Esophagus muscularis mucosa (tissue), 4 donors: Measurements from ENCODE around the gene CEP95. TPM values are rescaled to one million over a fixed set of nuclear protein-coding genes. Genes with fewer than 3 reads are reported as not detected.
"Not testable (repeated sequence)": the region's sequence is repeated elsewhere in the genome, so short reads cannot be mapped to it uniquely, and the experiment has no call there.

Source experiments
- DNase-seq: peaks from one replicate; pipeline ENCODE4 v3.0.0-alpha.2; 2017; ENCODE audit errors: extremely low spot score
- H3K27ac ChIP-seq, 4 donors: fragments of 200-600 bp; sonication (generic); replicated peaks in 1 of 4; 1 replicate in 3 of 4; 2 replicates in 1 of 4; pipeline ENCODE4 v1.5.1; 2016 to 2019; ENCODE audit warnings: mild to moderate bottlenecking in 1 of 4
- H3K27me3 ChIP-seq, 4 donors: fragments of 200-600 bp; sonication (generic); one replicate each; pipeline versions ENCODE4 v1.5.1 to v1.6.0; 2016 to 2019
- H3K36me3 ChIP-seq, 4 donors: fragments of 200-600 bp; sonication (generic); one replicate each; pipeline ENCODE4 v1.5.1; 2016 to 2019
- H3K4me1 ChIP-seq, 4 donors: fragments of 200-600 bp; sonication (generic); one replicate each; pipeline ENCODE4 v1.5.1; 2016 to 2019
- H3K4me3 ChIP-seq, 4 donors: fragments of 200-600 bp; sonication (generic); 1 replicate in 2 of 4; 2 replicates in 2 of 4; pipeline ENCODE4 v1.5.1; 2016 to 2019; ENCODE audit warnings: mild to moderate bottlenecking in 4 of 4, moderate library complexity in 1 of 4
- H3K9me3 ChIP-seq, 4 donors: fragments of 200-600 bp; sonication (generic); 1 replicate in 3 of 4; 2 replicates in 1 of 4; pipeline ENCODE4 v1.5.1; 2016 to 2019
- CTCF ChIP-seq, 3 experiments: fragments of 200-600 bp in 2 of 3; fragments of 450-650 bp in 1 of 3; sonication (generic) in 2 of 3; IDR thresholded peaks; one replicate each; pipeline ENCODE4 v1.5.1; 2017 to 2019; ENCODE audit warnings: antibody characterized with exemption in 3 of 3, mild to moderate bottlenecking in 2 of 3, moderate library complexity in 1 of 3
- EP300 ChIP-seq: sonication (generic); formaldehyde crosslinking; IDR thresholded peaks from one replicate; pipeline ENCODE4 v1.6.1; 2017; ENCODE audit warnings: antibody characterized with exemption
- POLR2A ChIP-seq: fragments of 450-650 bp; IDR thresholded peaks from one replicate; pipeline ENCODE4 v1.6.1; 2017; ENCODE audit warnings: antibody characterized with exemption, moderate library complexity, mild to moderate bottlenecking, low read depth
- POLR2AphosphoS5 ChIP-seq, 2 donors: sonication (generic); formaldehyde crosslinking; IDR thresholded peaks; one replicate each; pipeline ENCODE4 v1.6.1; 2017; ENCODE audit warnings: antibody characterized with exemption in 2 of 2
- WGBS: methylation state at CpG from one replicate; pipeline ENCODE4 v1.1.5; 2018; 5-methylcytosine and 5-hydroxymethylcytosine counted together
- intact Hi-C: fragments of 100-400 bp; cut with DNase I; formaldehyde crosslinking; loops from one replicate; pipeline ENCODE4 v1.15.1; 2023
- total RNA-seq, 4 donors: library from RNA; depleted of rRNA; stranded (reverse); fragments of >200 nt; gene quantifications; one replicate each; pipeline versions ENCODE4 v1.1.0 to v1.2.1, GENCODE V29; 2016

CEP95 gene
- total RNA-seq, 4 donors from 2014 or later = 24.6 to 39.5 (median 34.8) TPM

- intact Hi-C loops = loop anchor here (5.0 kb wide), 1 partner anchor 67 kb away; no protein-coding TSS in a partner anchor
These were observed 12.7 kb upstream of the CEP95 start for GRCh38 chr17:64494121-64494520.

DNA sequence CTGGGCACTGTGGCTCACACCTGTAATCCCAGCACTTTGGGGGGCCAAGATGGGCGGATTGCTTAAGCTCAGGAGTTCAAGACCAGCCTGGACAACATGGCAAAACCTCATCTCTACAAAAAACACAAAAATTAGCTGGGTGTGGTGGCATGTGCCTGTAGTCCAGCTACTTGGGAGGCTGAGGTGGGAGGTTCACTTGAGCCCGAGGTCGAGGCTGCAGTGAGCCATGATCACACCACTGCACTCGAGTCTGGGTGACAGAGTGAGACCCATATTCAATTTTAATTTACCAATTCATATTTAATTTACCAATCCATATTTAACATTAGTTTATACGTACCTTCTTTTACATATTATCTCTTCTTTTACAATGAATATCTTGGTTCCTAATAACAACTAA, 11.5 kb upstream of the CEP95 start:
- intact Hi-C loops, H3K27ac ChIP-seq, H3K9me3 ChIP-seq, DNase-seq, H3K27me3 ChIP-seq: not testable (repeated sequence)
- peaks cover 39 to 67% (median 53%) of the 10 kb centered on the region in 4 donors for H3K4me1 ChIP-seq
- H3K36me3 ChIP-seq = peaks cover 15 to 56% (median 45%) of the 10 kb centered on the region in 4 donors
- WGBS = 94% methylated on average over 5 of the region's 5 CpGs
- H3K4me3 ChIP-seq = peak overlapping the region in 2 of 4 donors; percentile 78 to 79

More at GRCh38 chr17:64494121-64494520, 12.7 kb upstream of the CEP95 start:
- Histone ChIP-seq H3K27ac (no peak overlapping the region), H3K4me1 (peaks cover 36 to 55% (median 44%) of the 10 kb centered on the region in 4 donors), H3K27me3 (no peaks in the 10 kb centered on the region), H3K9me3 (no peaks in the 10 kb centered on the region), H3K4me3 (no peak overlapping the region), H3K36me3 (peaks cover 13 to 56% (median 40%) of the 10 kb centered on the region in 4 donors)
- no peak for DNase-seq
- WGBS = 91% methylated on average over 2 of the region's 2 CpGs
- TF ChIP-seq CTCF (IDR thresholded peaks at IDR 0.05) (no peak), EP300 (no peak), POLR2AphosphoS5 (IDR thresholded peaks at IDR 0.05) (no peak), POLR2A (no peak)

DNA sequence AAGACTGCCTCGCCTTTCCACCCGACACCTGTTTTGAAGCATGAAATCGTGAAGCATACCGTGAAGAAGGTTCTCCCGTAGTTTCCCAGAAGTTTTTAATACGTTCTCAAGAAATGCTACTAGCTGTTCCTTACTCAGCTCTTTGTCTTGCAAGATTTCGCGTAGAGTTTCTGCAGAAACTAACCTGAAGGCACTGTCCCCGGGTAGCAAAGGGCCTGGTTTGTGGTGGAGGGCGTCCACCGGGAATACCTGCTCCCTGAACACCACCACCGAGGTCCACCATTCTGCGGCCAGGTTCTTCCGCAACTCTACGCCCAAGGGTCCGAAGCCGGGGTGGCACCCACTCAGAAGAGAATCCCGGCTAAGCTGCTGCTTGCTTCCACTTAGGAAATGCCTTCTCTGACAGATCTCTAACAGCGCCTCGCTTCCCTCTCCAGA, 10.4 kb upstream of the CEP95 start:
- WGBS = under 1% methylated on average over 18 of the region's 20 CpGs
- H3K4me3 ChIP-seq = peak overlapping the region; percentile 66 to 79 (median 76)
- DNase-seq = no peak
- H3K27ac ChIP-seq = peak overlapping the region; percentile 77 to 86 (median 82)
- H3K27me3 ChIP-seq = no peaks in the 10 kb centered on the region
- peaks cover 42 to 78% (median 63%) of the 10 kb centered on the region in 4 donors for H3K4me1 ChIP-seq
- peaks cover 26 to 57% (median 49%) of the 10 kb centered on the region in 4 donors for H3K36me3 ChIP-seq
- no peaks in the 10 kb centered on the region for H3K9me3 ChIP-seq
- TF ChIP-seq POLR2AphosphoS5 (IDR thresholded peaks at IDR 0.05) = no peak
- TF ChIP-seq POLR2A = no peak
- TF ChIP-seq EP300 = no peak
- no peak for TF ChIP-seq CTCF (IDR thresholded peaks at IDR 0.05)
- intact Hi-C loops = no loop called here

DNA sequence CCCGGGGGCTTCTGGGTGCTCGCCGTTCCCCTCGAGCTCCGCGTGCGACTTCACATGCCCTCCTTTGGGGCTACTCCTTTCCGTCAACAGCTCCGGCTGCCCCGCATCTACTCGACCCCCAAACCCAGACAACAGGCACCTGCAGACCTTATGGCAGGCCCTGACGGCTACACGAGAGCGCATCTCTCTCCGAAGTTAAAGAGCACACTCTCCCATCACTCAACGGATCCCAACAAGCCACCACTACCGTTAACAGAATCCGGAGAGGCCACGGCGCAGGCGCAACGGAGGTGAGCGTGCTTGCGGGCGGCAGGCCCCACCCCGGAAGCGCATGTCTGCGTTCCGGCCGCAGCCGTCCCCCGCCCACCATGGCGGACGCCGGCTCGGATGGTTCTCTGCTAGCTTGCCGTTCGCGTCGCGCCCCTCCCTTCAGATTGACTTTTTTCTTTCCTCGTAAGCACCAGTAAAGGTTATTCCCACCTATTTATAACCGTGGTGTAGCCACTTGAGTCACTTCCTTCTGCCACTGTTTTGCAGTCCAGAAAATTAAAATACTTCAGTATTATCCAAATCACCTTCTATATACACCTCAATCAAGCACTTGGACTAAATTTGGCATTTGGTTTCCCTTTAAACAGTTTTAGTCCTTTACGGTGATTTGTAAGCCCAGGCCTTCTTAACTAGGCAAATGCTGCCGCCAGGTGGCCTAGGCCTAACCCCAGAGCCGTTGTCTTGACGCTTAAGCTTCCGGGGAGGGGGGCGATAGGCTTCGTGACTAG, 9.8 kb upstream of the CEP95 start, which contains the start of gene POLG2:
Gene POLG2, minus strand, starts transcription at position 269 of the 779 bp plus-strand sequence. Its CDS starts 86 bp downstream, at position 183.
- no peaks in the 10 kb centered on the region for H3K9me3 ChIP-seq
- TF ChIP-seq EP300 = no peak
- TF ChIP-seq POLR2AphosphoS5 (IDR thresholded peaks at IDR 0.05) = peak; percentile 88 to 93
- peak; percentile 35 to 44 (median 43) for TF ChIP-seq CTCF (IDR thresholded peaks at IDR 0.05)
- TF ChIP-seq POLR2A = no peak
- under 1% methylated on average over 47 of the region's 50 CpGs for WGBS
- H3K4me1 ChIP-seq = peaks cover 47 to 84% (median 70%) of the 10 kb centered on the region in 4 donors
- peak within 1 kb of the TSS; percentile 66 to 79 (median 76) for H3K4me3 ChIP-seq
- H3K27ac ChIP-seq = peak within 1 kb of the TSS; percentile 77 to 86 (median 82)
- peaks cover 32 to 58% (median 50%) of the 10 kb centered on the region in 4 donors for H3K36me3 ChIP-seq
- intact Hi-C loops = no loop called here
- no peaks in the 10 kb centered on the region for H3K27me3 ChIP-seq
- peak; percentile 97 for DNase-seq

GRCh38 chr17:64497565-64498035, 9.2 kb upstream of the CEP95 start:
- Histone ChIP-seq H3K4me1 (peaks cover 53 to 90% (median 76%) of the 10 kb centered on the region in 4 donors), H3K4me3 (peak overlapping the region; percentile 66 to 79 (median 76)), H3K36me3 (peaks cover 38 to 59% (median 54%) of the 10 kb centered on the region in 4 donors), H3K9me3 (no peaks in the 10 kb centered on the region), H3K27ac (peak overlapping the region; percentile 77 to 86 (median 82)), H3K27me3 (no peaks in the 10 kb centered on the region)
- WGBS = 35% methylated on average over 4 of the region's 4 CpGs
- TF ChIP-seq POLR2AphosphoS5 (IDR thresholded peaks at IDR 0.05) = no peak
- no peak for TF ChIP-seq POLR2A
- TF ChIP-seq CTCF (IDR thresholded peaks at IDR 0.05) = no peak
- no peak for TF ChIP-seq EP300
- intact Hi-C loops = no loop called here
- no peak for DNase-seq
